Measurements from ENCODE around the gene RLN3.

DNA sequence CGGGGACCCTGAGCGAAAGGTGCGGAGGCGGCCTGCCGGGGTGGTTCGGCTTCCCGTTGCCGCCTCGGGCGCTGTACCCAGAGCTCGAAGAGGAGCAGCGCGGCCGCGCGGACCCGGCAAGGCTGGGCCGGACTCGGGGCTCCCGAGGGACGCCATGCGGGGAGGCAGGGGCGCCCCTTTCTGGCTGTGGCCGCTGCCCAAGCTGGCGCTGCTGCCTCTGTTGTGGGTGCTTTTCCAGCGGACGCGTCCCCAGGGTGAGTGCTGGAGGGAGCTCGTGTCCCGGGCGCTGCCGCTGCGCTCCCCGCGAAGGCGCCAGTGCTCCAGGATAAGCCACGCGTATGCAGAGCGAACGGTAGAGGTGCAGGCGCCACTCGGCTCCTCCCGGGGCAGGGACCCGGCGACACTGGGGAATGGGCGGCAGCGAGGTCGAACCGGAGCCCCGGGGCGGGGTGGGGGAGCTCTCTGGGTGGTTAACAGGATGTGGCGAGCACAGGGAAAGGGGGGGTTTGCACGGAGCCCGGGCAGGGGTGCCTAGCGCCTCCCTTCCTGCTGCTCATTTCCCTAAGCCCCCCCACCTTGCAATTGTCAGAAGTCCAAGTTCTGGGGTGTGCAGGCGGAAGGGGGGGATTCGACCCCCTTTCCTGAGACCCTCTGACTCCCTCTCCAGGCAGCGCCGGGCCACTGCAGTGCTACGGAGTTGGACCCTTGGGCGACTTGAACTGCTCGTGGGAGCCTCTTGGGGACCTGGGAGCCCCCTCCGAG lies 4.0 kb downstream of the RLN3 start, which contains the start of gene IL27RA:
- TF ChIP-seq YY1 (IDR thresholded peaks at IDR 0.05; ENCODE audit: insufficient read depth, insufficient read length) (no peak), ZNF274 (IDR thresholded peaks at IDR 0.05; ENCODE audit: low read depth, low read length) (no peak)
